Activated T-helper 17 cell treated with anti-CD3 and anti-CD28 coated beads, Interleukin-2, amount 50 U/mL, for 72 hours (primary cell): ENCODE results near the gene CCDC7. TPM values are rescaled to one million over a fixed set of nuclear protein-coding genes. Genes with fewer than 3 reads are reported as not detected.
"Not testable (repeated sequence)": the region's sequence is repeated elsewhere in the genome, so short reads cannot be mapped to it uniquely, and the experiment has no call there.

Experiments
- ATAC-seq: fragments of 150-1000 bp; cut with Tn5 transposase; replicated peaks from 2 replicates; pipeline ENCODE4 v1.10.0; 2021; ENCODE audit warnings: mild to moderate bottlenecking, moderate library complexity
- H3K27ac Mint-ChIP-seq: one replicate; pipeline ENCODE4 v1.8.0; 2022; ENCODE audit warnings: mixed read lengths
- H3K27me3 Mint-ChIP-seq: one replicate; pipeline ENCODE4 v1.8.0; 2022; ENCODE audit warnings: mixed read lengths
- H3K36me3 Mint-ChIP-seq: one replicate; pipeline ENCODE4 v1.8.0; 2022; ENCODE audit warnings: low read depth, mild to moderate bottlenecking, mixed read lengths
- H3K4me1 Mint-ChIP-seq: one replicate; pipeline ENCODE4 v1.8.0; 2022; ENCODE audit warnings: mixed read lengths
- H3K4me3 Mint-ChIP-seq: one replicate; pipeline ENCODE4 v1.8.0; 2022; ENCODE audit warnings: mild to moderate bottlenecking, mixed read lengths
- H3K9me3 Mint-ChIP-seq: one replicate; pipeline ENCODE4 v1.8.0; 2022; ENCODE audit warnings: mixed read lengths
- total RNA-seq, 2 donors: library from RNA; stranded (reverse); gene quantifications; one replicate each; pipeline ENCODE4 v1.2.3, GENCODE V29; 2022

The CCDC7 gene
- total RNA-seq, 2 donors from 2014 or later, result 14.6 to 53.7 TPM

- Mint-ChIP-seq H3K9me3 (no peaks in the 10 kb centered on the region), H3K4me1 (no peaks in the 10 kb centered on the region), H3K27me3 (no peaks in the 10 kb centered on the region), H3K36me3 (no peaks in the 10 kb centered on the region), H3K4me3 (no peak overlapping the region), H3K27ac (no peak overlapping the region)
- ATAC-seq, result no peak
Measured at GRCh38 chr10:32577448-32577847, 131.5 kb downstream of the CCDC7 start.

- Mint-ChIP-seq H3K4me3 (no peak overlapping the region), H3K27ac (no peak overlapping the region), H3K4me1 (no peaks in the 10 kb centered on the region), H3K27me3 (no peaks in the 10 kb centered on the region), H3K9me3 (no peaks in the 10 kb centered on the region), H3K36me3 (peaks cover 22% of the 10 kb centered on the region)
- ATAC-seq, result no peak
Measured at GRCh38 chr10:32582946-32583345, 137.0 kb downstream of the CCDC7 start.

- not testable (repeated sequence) for H3K4me3 Mint-ChIP-seq, H3K4me1 Mint-ChIP-seq, H3K27ac Mint-ChIP-seq, ATAC-seq, H3K27me3 Mint-ChIP-seq
- H3K36me3 Mint-ChIP-seq, result peaks cover 75% of the 10 kb centered on the region
- peaks cover 20% of the 10 kb centered on the region for H3K9me3 Mint-ChIP-seq
Measured at GRCh38 chr10:32598022-32598421, 152.1 kb downstream of the CCDC7 start.

- Mint-ChIP-seq H3K27me3 (no peaks in the 10 kb centered on the region), H3K36me3 (peaks cover 88% of the 10 kb centered on the region), H3K4me3 (no peak overlapping the region), H3K27ac (no peak overlapping the region), H3K4me1 (no peaks in the 10 kb centered on the region), H3K9me3 (peaks cover 21% of the 10 kb centered on the region)
- ATAC-seq, result no peak
Measured at GRCh38 chr10:32600317-32600716, 154.4 kb downstream of the CCDC7 start.

- not testable (repeated sequence) for H3K4me3 Mint-ChIP-seq, H3K27ac Mint-ChIP-seq, ATAC-seq, H3K4me1 Mint-ChIP-seq, H3K27me3 Mint-ChIP-seq
- peaks cover 79% of the 10 kb centered on the region for H3K36me3 Mint-ChIP-seq
- H3K9me3 Mint-ChIP-seq, result peaks cover 20% of the 10 kb centered on the region
Measured at GRCh38 chr10:32601562-32601961, 155.6 kb downstream of the CCDC7 start.

- ATAC-seq, result no peak
- Mint-ChIP-seq H3K4me3 (no peak overlapping the region), H3K9me3 (peaks cover 9% of the 10 kb centered on the region), H3K4me1 (no peaks in the 10 kb centered on the region), H3K27ac (no peak overlapping the region), H3K27me3 (no peaks in the 10 kb centered on the region), H3K36me3 (peaks cover 48% of the 10 kb centered on the region)
Measured at GRCh38 chr10:32605787-32606186, 159.8 kb downstream of the CCDC7 start.

- ATAC-seq, H3K4me3 Mint-ChIP-seq, H3K27me3 Mint-ChIP-seq, H3K4me1 Mint-ChIP-seq, H3K27ac Mint-ChIP-seq, H3K9me3 Mint-ChIP-seq: not testable (repeated sequence)
- H3K36me3 Mint-ChIP-seq, result peaks cover 46% of the 10 kb centered on the region
Measured at GRCh38 chr10:32610543-32610942, 164.6 kb downstream of the CCDC7 start.

GRCh38 chr10:32616438-32616837 is 170.5 kb downstream of the CCDC7 start:
- Mint-ChIP-seq H3K27ac (no peak overlapping the region), H3K9me3 (peaks cover 12% of the 10 kb centered on the region), H3K4me1 (no peaks in the 10 kb centered on the region), H3K36me3 (peaks cover 56% of the 10 kb centered on the region), H3K4me3 (no peak overlapping the region), H3K27me3 (no peaks in the 10 kb centered on the region)
- no peak for ATAC-seq

- no peaks in the 10 kb centered on the region for H3K4me1 Mint-ChIP-seq
- no peak overlapping the region for H3K4me3 Mint-ChIP-seq
- H3K9me3 Mint-ChIP-seq, result peaks cover 9% of the 10 kb centered on the region
- no peak for ATAC-seq
- H3K27me3 Mint-ChIP-seq, result no peaks in the 10 kb centered on the region
- no peak overlapping the region for H3K27ac Mint-ChIP-seq
- H3K36me3 Mint-ChIP-seq, result peaks cover 41% of the 10 kb centered on the region
Measured at GRCh38 chr10:32618482-32618881, 172.5 kb downstream of the CCDC7 start.

GRCh38 chr10:32621969-32622368 is 176.0 kb downstream of the CCDC7 start:
- Mint-ChIP-seq H3K4me1 (no peaks in the 10 kb centered on the region), H3K27me3 (no peaks in the 10 kb centered on the region), H3K9me3 (no peaks in the 10 kb centered on the region), H3K36me3 (peaks cover 40% of the 10 kb centered on the region), H3K4me3 (no peak overlapping the region), H3K27ac (no peak overlapping the region)
- no peak for ATAC-seq

GRCh38 chr10:32622409-32622808 is 176.5 kb downstream of the CCDC7 start:
- no peak for ATAC-seq
- Mint-ChIP-seq H3K4me1 (no peaks in the 10 kb centered on the region), H3K27ac (no peak overlapping the region), H3K4me3 (no peak overlapping the region), H3K36me3 (peaks cover 44% of the 10 kb centered on the region), H3K27me3 (no peaks in the 10 kb centered on the region), H3K9me3 (no peaks in the 10 kb centered on the region)

- H3K4me3 Mint-ChIP-seq, result no peak overlapping the region
- no peaks in the 10 kb centered on the region for H3K4me1 Mint-ChIP-seq
- ATAC-seq, result no peak
- H3K27ac Mint-ChIP-seq, result no peak overlapping the region
- H3K27me3 Mint-ChIP-seq, result no peaks in the 10 kb centered on the region
- H3K9me3 Mint-ChIP-seq, result no peaks in the 10 kb centered on the region
- H3K36me3 Mint-ChIP-seq, result peaks cover 41% of the 10 kb centered on the region
Measured at GRCh38 chr10:32627183-32627582, 181.2 kb downstream of the CCDC7 start.

GRCh38 chr10:32629910-32630309 is 184.0 kb downstream of the CCDC7 start:
- ATAC-seq, result no peak
- Mint-ChIP-seq H3K9me3 (no peaks in the 10 kb centered on the region), H3K4me3 (no peak overlapping the region), H3K4me1 (no peaks in the 10 kb centered on the region), H3K36me3 (peaks cover 26% of the 10 kb centered on the region), H3K27me3 (no peaks in the 10 kb centered on the region), H3K27ac (no peak overlapping the region)

GRCh38 chr10:32646535-32646934 is 200.6 kb downstream of the CCDC7 start:
- no peak for ATAC-seq
- Mint-ChIP-seq H3K27ac (no peak overlapping the region), H3K9me3 (no peaks in the 10 kb centered on the region), H3K4me3 (no peak overlapping the region), H3K36me3 (peaks cover 4% of the 10 kb centered on the region), H3K27me3 (no peaks in the 10 kb centered on the region), H3K4me1 (peaks cover 11% of the 10 kb centered on the region)

GRCh38 chr10:32650246-32650655 is 204.3 kb downstream of the CCDC7 start:
- Mint-ChIP-seq H3K4me3 (no peak overlapping the region), H3K27me3 (no peaks in the 10 kb centered on the region), H3K27ac (peak overlapping the region; percentile 10), H3K36me3 (peaks cover 23% of the 10 kb centered on the region), H3K9me3 (peaks cover 12% of the 10 kb centered on the region), H3K4me1 (peaks cover 11% of the 10 kb centered on the region)
- peak; percentile 26 for ATAC-seq

GRCh38 chr10:32657430-32657829 is 211.5 kb downstream of the CCDC7 start:
- H3K36me3 Mint-ChIP-seq, result peaks cover 48% of the 10 kb centered on the region
- H3K27me3 Mint-ChIP-seq, H3K4me3 Mint-ChIP-seq, H3K4me1 Mint-ChIP-seq, ATAC-seq, H3K27ac Mint-ChIP-seq: not testable (repeated sequence)
- peaks cover 20% of the 10 kb centered on the region for H3K9me3 Mint-ChIP-seq
